NCI-H748 (cell line): ENCODE measurements around the gene HMG20B.
A peak's percentile ranks its signal among the peaks of the same experiment; 100 is the strongest.
"Not testable (repeated sequence)": the region's sequence is repeated elsewhere in the genome, so short reads cannot be mapped to it uniquely, and the experiment has no call there.

Experiments used
- DNase-seq: peaks from one replicate; lab custom pipeline; 2025; ENCODE audit not compliant: unreplicated experiment; lab: John Stamatoyannopoulos, UW

The HMG20B gene

DNA sequence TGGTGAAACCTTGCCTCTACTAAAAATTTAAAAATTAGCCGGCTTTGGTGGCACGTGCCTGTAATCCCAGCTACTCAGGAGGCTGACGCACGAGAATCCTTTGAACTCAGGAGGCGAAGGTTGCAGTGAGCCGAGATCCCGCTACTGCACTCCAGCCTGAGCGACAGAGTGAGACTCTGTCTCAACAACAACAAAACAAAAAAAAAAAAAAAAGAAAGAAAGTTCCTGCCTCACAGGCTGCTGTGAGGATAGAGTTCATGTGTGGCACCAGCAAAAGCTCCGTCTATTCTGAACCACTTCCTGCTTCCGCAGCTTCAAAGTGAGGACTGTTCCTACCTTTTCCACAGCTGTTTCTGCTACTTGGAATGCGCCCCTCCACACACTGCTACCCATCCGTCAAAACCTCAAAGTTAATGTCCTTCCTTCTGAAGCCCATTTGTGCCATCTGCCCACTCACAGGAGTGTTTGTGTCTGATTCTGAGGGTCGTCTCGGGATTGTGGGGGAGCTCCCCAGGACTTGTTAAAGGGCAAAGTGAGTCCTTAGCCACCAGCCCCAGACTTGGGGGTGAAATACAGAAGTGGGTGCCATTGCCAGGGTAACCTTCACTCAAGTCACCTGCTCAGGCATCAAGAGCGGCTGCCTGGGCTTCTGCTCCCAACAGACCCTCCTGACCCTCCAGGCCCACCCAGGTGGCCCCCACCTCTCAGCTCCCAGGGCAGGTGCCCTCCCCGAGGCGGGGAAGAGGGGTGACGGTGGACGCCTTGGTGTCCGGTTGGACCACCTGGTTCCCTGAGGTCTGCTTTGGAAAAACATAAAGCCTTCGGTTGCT, 18.3 kb upstream of the HMG20B start:
- no peak for DNase-seq

- no peak for DNase-seq
Measured at GRCh38 chr19:3555653-3556422, 16.9 kb upstream of the HMG20B start.

DNA sequence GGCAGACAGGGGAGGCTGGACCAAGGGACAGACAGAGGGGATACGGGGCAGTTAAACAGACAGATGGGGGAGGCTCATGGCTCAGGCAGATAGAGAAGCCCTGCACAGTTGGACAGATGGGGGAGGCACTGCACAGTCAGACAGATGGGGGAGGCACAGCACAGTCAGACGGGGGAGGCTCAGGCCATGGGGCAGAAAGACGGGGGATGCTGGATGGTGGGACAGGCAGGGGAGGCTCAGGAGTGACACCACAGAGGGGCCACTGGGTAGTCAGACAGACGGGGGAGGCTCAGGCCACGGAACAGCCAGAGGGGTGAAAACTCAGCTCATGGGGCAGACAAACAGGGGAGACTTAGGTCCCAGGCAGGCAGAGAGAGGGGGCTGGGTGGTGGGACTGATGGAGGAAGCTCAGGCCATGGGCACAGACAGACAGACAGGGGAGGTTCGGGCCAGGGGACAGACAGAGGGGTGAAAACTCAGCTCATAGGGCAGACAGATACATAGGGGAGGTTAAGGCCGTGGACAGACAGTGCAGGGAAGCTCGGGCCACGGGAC, 16.2 kb upstream of the HMG20B start:
- no peak for DNase-seq

- peak; percentile 47 for DNase-seq
Measured at GRCh38 chr19:3556978-3557460, 15.7 kb upstream of the HMG20B start.

GRCh38 chr19:3557461-3558248, 15.1 kb upstream of the HMG20B start, which contains the start of gene MFSD12:
Gene MFSD12 (minus strand): TSS chr19:3557586. CDS start chr19:3557403, 183 bp downstream.
- DNase-seq: peak; percentile 92

DNA sequence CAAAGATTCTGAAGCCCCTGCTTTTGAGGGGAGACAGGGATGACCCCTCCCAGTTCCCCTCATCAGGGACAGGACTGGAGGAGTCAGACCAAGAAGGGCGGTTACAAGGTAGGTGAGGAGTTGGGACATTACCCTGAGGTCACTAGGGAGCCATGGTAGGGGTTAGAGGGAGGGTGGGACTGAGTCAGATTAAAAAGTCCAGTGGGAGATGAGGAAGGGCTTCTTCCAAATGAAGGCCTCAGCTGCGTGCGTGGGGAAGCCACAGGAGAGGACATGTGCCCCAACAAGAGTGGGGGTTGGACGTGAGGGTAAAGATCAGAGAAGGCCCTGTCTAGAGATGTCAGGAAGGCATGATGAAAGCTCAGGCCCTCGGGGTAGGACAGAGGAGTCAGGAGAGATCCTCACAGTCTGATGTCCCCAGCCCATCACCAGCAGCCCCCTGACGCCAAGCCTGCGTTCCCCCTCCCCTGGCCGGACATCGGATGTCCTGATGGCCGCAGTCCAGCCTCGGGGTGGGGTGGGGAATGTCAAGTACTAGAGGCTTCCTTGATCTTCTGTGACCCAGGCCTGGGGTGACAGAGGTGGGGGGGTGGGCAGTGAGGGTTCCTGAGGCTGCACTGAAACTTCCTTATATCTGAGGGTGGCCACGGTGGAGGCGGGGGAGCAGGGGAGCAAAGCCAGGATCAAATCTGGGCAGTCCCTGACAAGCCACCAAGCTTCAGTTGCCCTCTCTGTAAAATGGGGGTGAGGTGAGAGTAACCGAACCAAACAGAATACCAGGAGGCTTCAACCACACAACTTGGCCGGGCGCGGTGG, 8.8 kb upstream of the HMG20B start:
- no peak for DNase-seq

DNA sequence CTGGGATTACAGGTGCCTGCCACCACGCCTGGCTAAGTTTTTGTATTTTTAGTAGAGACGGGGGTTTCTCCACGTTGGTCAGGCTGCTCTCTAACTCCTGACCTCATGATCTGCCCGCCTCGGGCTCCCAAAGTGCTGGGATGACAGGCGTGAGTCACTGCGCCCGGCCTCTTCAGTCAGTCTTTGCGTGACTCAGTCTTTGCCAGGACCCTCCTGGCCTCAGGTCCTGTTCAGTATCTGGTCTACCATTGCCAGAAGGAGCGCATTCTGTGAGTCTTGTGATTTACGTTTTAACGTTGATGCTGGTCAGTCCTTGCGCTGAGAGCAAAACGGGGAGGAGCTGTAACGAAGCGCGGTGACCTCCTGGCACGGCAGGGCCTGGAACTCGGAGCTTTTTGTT, 7.6 kb upstream of the HMG20B start:
- DNase-seq: no peak

- not testable (repeated sequence) for DNase-seq
Measured at GRCh38 chr19:3570042-3570441, 2.7 kb upstream of the HMG20B start.

GRCh38 chr19:3570606-3571011, 2.1 kb upstream of the HMG20B start:
- no peak for DNase-seq

GRCh38 chr19:3572132-3572854, 451 bp upstream of the HMG20B start:
- peak; percentile 99 for DNase-seq

DNA sequence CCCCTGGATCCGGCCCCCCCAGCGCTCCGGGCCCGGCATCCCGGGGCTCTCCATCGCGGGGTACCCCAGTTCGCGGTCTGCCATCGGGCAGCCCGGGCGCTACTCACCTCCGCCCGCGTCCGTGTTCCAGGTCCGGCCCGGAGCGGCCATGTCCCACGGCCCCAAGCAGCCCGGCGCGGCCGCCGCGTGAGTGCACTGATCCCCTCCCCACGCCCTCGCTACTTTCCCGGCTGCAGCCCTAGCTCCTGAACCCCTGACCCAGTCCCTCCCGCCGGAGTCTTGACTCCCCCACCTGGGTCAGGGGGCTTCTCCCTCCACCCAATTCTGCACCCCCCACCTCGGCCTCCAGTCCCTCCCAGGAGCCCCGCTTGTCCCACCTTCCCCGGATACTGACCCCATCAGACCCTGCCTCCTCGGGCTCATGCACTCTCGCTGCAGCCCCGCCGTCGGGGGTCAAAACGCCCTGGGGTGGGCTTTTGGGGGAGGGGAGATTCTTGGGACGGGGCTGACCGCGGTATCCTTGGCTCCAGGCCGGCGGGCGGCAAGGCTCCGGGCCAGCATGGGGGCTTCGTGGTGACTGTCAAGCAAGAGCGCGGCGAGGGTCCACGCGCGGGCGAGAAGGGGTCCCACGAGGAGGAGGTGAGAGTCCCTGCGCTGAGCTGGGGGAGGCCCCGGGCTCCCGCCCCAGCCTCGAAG, 566 bp downstream of the HMG20B start:
- peak; percentile 30 for DNase-seq

DNA sequence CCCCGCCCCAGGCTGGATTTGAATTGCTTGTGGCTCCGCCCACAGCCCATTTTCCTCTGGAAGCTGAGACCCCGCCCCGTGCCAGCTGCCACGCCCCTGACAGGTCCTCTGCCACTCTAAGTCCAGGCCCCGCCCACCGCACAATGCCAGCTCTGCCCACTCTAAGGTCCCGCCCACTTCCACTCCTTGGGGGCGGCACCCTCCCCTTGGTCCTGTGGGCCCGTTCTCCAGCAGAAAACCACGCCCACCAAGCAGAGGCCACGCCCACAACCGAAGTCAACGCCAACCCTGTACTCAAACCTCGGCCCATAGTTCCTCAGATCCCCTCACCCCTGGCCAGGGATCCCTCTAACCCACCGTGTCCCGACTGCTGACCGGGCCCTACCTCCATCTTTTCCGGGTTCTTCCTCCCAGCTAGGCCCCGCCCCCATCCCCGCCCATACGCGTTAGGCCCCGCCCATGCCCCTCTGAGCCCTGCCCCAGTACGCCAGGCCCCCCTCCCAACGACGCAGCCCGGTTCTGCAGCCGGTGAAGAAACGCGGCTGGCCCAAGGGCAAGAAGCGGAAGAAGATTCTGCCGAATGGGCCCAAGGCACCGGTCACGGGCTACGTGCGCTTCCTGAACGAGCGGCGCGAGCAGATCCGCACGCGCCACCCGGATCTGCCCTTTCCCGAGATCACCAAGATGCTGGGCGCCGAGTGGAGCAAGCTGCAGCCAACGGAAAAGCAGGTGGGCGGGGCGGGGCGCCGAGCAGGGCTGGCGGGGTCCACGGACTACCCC, 1.3 kb downstream of the HMG20B start:
- peak; percentile 87 for DNase-seq

- DNase-seq: no peak
Measured at GRCh38 chr19:3575260-3575741, 2.6 kb downstream of the HMG20B start.

- no peak for DNase-seq
Measured at GRCh38 chr19:3575949-3576673, 3.4 kb downstream of the HMG20B start.

- DNase-seq: no peak
Measured at GRCh38 chr19:3576696-3577443, 4.1 kb downstream of the HMG20B start.

GRCh38 chr19:3577723-3578344, 5.1 kb downstream of the HMG20B start:
- DNase-seq: no peak
